ENCODE data around the gene PATE3. TPM values are rescaled to one million over a fixed set of nuclear protein-coding genes. Genes with fewer than 3 reads are reported as not detected.

PATE3 gene
- polyA plus RNA-seq, 3 donors: not detected

GRCh38 chr11:125770583-125770982 is 17.3 kb upstream of the PATE3 start:
- H3K27ac Mint-ChIP-seq: no peak overlapping the region
- Histone ChIP-seq H3K4me2 (replicated peaks; ENCODE audit: extremely low read depth, low read length, poor library complexity, severe bottlenecking) (no peak overlapping the region), H3K4me1 (ENCODE audit: control insufficient read depth in 1 of 2, insufficient read depth in 2 of 2, low read length in 2 of 2) (no peaks in the 10 kb centered on the region), H3K4me3 (replicated peaks in 1 of 3; ENCODE audit: low read depth in 2 of 3, low read length in 3 of 3) (no peak overlapping the region), H3K27ac (ENCODE audit: low read depth in 1 of 2, low read length in 2 of 2) (no peak overlapping the region), H3K27me3 (ENCODE audit: control insufficient read depth in 2 of 2, insufficient read depth in 2 of 2, low read length in 2 of 2) (no peaks in the 10 kb centered on the region), H2AFZ (ENCODE audit: insufficient read depth, low read depth, low read length, poor library complexity, severe bottlenecking) (no peak overlapping the region), H3K79me2 (ENCODE audit: insufficient read depth, low read length) (no peaks in the 10 kb centered on the region), H3K36me3 (replicated peaks in 1 of 2; ENCODE audit: control insufficient read depth in 1 of 2, insufficient read depth in 2 of 2, low read length in 2 of 2) (no peaks in the 10 kb centered on the region), H4K20me1 (ENCODE audit: insufficient read depth, low read length) (no peaks in the 10 kb centered on the region), H3K9ac (ENCODE audit: insufficient read depth, low read length, poor library complexity, severe bottlenecking) (no peak overlapping the region), H3K9me3 (replicated peaks in 1 of 2; ENCODE audit: control insufficient read depth in 1 of 2, insufficient read depth in 1 of 2, low read length in 2 of 2) (no peaks in the 10 kb centered on the region)
- TF ChIP-seq CTCF (IDR thresholded peaks at IDR 0.05): no peak
- no peaks in the 10 kb centered on the region for H3K4me1 Mint-ChIP-seq
- peaks cover 0 to 2% (median 0%) of the 10 kb centered on the region in 7 donors for H3K9me3 Mint-ChIP-seq
- no peak overlapping the region for H3K4me3 Mint-ChIP-seq
- H3K27me3 Mint-ChIP-seq (ENCODE audit: low read depth in 3 of 3): peaks cover 0 to 7% (median 2%) of the 10 kb centered on the region in 3 donors
- no peaks in the 10 kb centered on the region for H3K36me3 Mint-ChIP-seq
- no peak for DNase-seq
- intact Hi-C loops (cut with micrococcal nuclease): no loop called here
- 89% methylated on average over 2 of the region's 2 CpGs for WGBS (ENCODE audit: insufficient coverage)

- peaks cover 0 to 2% (median 0%) of the 10 kb centered on the region in 7 donors for H3K9me3 Mint-ChIP-seq
- no peak overlapping the region for H3K4me3 Mint-ChIP-seq
- DNase-seq: no peak
- Histone ChIP-seq H3K27ac (ENCODE audit: low read depth in 1 of 2, low read length in 2 of 2) (no peak overlapping the region), H3K36me3 (replicated peaks in 1 of 2; ENCODE audit: control insufficient read depth in 1 of 2, insufficient read depth in 2 of 2, low read length in 2 of 2) (no peaks in the 10 kb centered on the region), H3K4me3 (replicated peaks in 1 of 3; ENCODE audit: low read depth in 2 of 3, low read length in 3 of 3) (no peak overlapping the region), H3K4me2 (replicated peaks; ENCODE audit: extremely low read depth, low read length, poor library complexity, severe bottlenecking) (no peak overlapping the region), H3K9ac (ENCODE audit: insufficient read depth, low read length, poor library complexity, severe bottlenecking) (no peak overlapping the region), H3K79me2 (ENCODE audit: insufficient read depth, low read length) (no peaks in the 10 kb centered on the region), H3K4me1 (ENCODE audit: control insufficient read depth in 1 of 2, insufficient read depth in 2 of 2, low read length in 2 of 2) (no peaks in the 10 kb centered on the region), H2AFZ (ENCODE audit: insufficient read depth, low read depth, low read length, poor library complexity, severe bottlenecking) (no peak overlapping the region), H4K20me1 (ENCODE audit: insufficient read depth, low read length) (no peaks in the 10 kb centered on the region), H3K9me3 (replicated peaks in 1 of 2; ENCODE audit: control insufficient read depth in 1 of 2, insufficient read depth in 1 of 2, low read length in 2 of 2) (no peaks in the 10 kb centered on the region), H3K27me3 (ENCODE audit: control insufficient read depth in 2 of 2, insufficient read depth in 2 of 2, low read length in 2 of 2) (no peaks in the 10 kb centered on the region)
- H3K36me3 Mint-ChIP-seq: no peaks in the 10 kb centered on the region
- WGBS (ENCODE audit: insufficient coverage): 81% methylated on average over 2 of the region's 3 CpGs
- H3K27ac Mint-ChIP-seq: no peak overlapping the region
- H3K27me3 Mint-ChIP-seq (ENCODE audit: low read depth in 3 of 3): peaks cover 0 to 7% (median 0%) of the 10 kb centered on the region in 3 donors
- TF ChIP-seq CTCF (IDR thresholded peaks at IDR 0.05): no peak
- H3K4me1 Mint-ChIP-seq: no peaks in the 10 kb centered on the region
- intact Hi-C loops (cut with micrococcal nuclease): no loop called here
Measured at GRCh38 chr11:125772834-125773505, 15.0 kb upstream of the PATE3 start.
